Osteoblast (primary cell): Measurements from ENCODE around the gene RFC3. TPM values are rescaled to one million over a fixed set of nuclear protein-coding genes. Genes with fewer than 3 reads are reported as not detected.

Experiments used
- DNase-seq: peaks from one replicate; pipeline ENCODE4 v3.0.0; 2011; ENCODE audit warnings: low spot score, mixed read lengths; ENCODE audit not compliant: insufficient read length; ENCODE audit errors: missing footprints
- H2AFZ ChIP-seq: 2 replicates; pipeline ENCODE4 v1.6.0; 2011; ENCODE audit warnings: mild to moderate bottlenecking, low read length
- H3K27ac ChIP-seq: 2 replicates; pipeline ENCODE4 v1.5.1; 2011; ENCODE audit warnings: mild to moderate bottlenecking, low read depth, low read length, moderate library complexity
- H3K27me3 ChIP-seq: 2 replicates; pipeline ENCODE4 v1.6.0; 2012; ENCODE audit warnings: mild to moderate bottlenecking, control low read depth, inconsistent platforms, low read length, moderate library complexity; ENCODE audit not compliant: insufficient read depth
- H3K36me3 ChIP-seq: 2 replicates; pipeline ENCODE4 v1.5.1; 2011; ENCODE audit warnings: mild to moderate bottlenecking, low read length, control low read depth, moderate library complexity; ENCODE audit not compliant: insufficient read depth
- H3K4me1 ChIP-seq: 2 replicates; pipeline ENCODE4 v1.5.1; 2011; ENCODE audit warnings: mild to moderate bottlenecking, low read length, control low read depth, moderate library complexity; ENCODE audit not compliant: insufficient read depth
- H3K4me2 ChIP-seq: 2 replicates; pipeline ENCODE4 v1.6.0; 2011; ENCODE audit warnings: mild to moderate bottlenecking, low read length; ENCODE audit not compliant: insufficient read depth
- H3K4me3 ChIP-seq: fragments of 200-600 bp; sonication (generic); 3 replicates; pipeline ENCODE4 v1.5.1; 2012; ENCODE audit warnings: mild to moderate bottlenecking, low read length, inconsistent platforms; ENCODE audit not compliant: insufficient read depth
- H3K79me2 ChIP-seq: 2 replicates; pipeline ENCODE4 v1.6.0; 2012; ENCODE audit warnings: mild to moderate bottlenecking, low read length, control low read depth, inconsistent platforms; ENCODE audit not compliant: insufficient read depth
- H3K9me3 ChIP-seq: 2 replicates; pipeline ENCODE4 v1.5.1; 2011; ENCODE audit warnings: low read depth, low read length, control low read depth
- H4K20me1 ChIP-seq: 2 replicates; pipeline ENCODE4 v1.6.0; 2012; ENCODE audit warnings: mild to moderate bottlenecking, low read length, control low read depth; ENCODE audit not compliant: insufficient read depth
- total RNA-seq: library from RNA; depleted of rRNA; stranded (reverse); fragments of >200 nt; gene quantifications from 2 replicates; pipeline ENCODE4 v1.2.3, GENCODE V29; 2012
- TF ChIP-seq, protein P1 (sequence below): IDR thresholded peaks from 2 replicates; pipeline ENCODE4 v1.5.1; 2011; ENCODE audit warnings: mild to moderate bottlenecking, low read depth, low read length, moderate library complexity; ENCODE audit errors: extremely low read depth

RFC3 gene, protein sequence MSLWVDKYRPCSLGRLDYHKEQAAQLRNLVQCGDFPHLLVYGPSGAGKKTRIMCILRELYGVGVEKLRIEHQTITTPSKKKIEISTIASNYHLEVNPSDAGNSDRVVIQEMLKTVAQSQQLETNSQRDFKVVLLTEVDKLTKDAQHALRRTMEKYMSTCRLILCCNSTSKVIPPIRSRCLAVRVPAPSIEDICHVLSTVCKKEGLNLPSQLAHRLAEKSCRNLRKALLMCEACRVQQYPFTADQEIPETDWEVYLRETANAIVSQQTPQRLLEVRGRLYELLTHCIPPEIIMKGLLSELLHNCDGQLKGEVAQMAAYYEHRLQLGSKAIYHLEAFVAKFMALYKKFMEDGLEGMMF
- total RNA-seq, result 5.3 and 5.4 TPM in 2 replicates

DNA sequence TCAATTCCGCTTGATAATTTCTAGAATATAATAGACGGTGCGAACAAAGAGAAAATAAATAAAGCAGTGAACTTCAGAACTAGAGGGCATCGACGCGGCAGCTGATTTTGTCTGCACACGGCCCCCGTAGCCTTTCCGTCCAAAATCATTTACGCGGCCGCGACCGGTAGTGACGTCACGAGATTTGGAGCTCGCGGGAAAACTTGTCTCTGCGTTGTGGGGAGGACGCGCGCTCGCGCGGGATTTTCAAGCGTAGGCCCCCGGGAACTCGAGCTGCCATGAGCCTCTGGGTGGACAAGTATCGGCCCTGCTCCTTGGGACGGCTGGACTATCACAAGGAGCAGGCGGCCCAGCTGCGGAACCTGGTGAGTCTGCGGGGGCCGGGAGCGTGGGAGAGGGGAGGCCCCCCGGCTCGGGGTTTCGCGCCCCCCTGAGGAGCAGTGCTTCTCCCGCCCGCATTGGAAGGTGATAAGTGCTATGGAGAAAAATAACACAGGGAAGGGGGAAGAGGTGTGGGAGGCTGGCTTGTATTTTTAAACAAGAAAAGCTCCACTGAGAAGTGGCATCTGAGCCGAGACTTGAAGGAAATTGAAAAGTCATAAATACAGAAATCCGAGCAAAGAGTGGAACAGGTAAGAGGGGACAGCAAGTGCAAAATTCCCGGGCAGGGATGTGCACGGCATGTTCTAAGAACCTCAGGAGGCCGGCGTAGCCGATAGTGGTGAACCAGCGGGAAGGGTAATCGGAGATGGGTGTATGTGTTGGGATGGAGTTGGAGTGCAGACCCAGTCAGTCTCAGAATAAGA, at the start of gene RFC3:
TSS of gene RFC3 (plus strand) at position 249 of the 806 bp plus-strand sequence. CDS start at position 279, 30 bp downstream.
- DNase-seq, result peak; percentile 96
- peak within 1 kb of the TSS; percentile 94 for H2AFZ ChIP-seq
- peak within 1 kb of the TSS; percentile 89 for H3K4me3 ChIP-seq
- H3K9me3 ChIP-seq, result no peaks in the 10 kb centered on the region
- TF ChIP-seq, protein P1, sequence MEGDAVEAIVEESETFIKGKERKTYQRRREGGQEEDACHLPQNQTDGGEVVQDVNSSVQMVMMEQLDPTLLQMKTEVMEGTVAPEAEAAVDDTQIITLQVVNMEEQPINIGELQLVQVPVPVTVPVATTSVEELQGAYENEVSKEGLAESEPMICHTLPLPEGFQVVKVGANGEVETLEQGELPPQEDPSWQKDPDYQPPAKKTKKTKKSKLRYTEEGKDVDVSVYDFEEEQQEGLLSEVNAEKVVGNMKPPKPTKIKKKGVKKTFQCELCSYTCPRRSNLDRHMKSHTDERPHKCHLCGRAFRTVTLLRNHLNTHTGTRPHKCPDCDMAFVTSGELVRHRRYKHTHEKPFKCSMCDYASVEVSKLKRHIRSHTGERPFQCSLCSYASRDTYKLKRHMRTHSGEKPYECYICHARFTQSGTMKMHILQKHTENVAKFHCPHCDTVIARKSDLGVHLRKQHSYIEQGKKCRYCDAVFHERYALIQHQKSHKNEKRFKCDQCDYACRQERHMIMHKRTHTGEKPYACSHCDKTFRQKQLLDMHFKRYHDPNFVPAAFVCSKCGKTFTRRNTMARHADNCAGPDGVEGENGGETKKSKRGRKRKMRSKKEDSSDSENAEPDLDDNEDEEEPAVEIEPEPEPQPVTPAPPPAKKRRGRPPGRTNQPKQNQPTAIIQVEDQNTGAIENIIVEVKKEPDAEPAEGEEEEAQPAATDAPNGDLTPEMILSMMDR, result no peak
- peak within 1 kb of the TSS; percentile 76 for H3K27ac ChIP-seq
- no peaks in the 10 kb centered on the region for H3K36me3 ChIP-seq
- H4K20me1 ChIP-seq, result no peaks in the 10 kb centered on the region
- peak within 1 kb of the TSS; percentile 93 for H3K4me2 ChIP-seq
- H3K4me1 ChIP-seq, result peaks cover 6% of the 10 kb centered on the region
- H3K79me2 ChIP-seq, result peaks cover 20% of the 10 kb centered on the region
- H3K27me3 ChIP-seq, result no peaks in the 10 kb centered on the region

DNA sequence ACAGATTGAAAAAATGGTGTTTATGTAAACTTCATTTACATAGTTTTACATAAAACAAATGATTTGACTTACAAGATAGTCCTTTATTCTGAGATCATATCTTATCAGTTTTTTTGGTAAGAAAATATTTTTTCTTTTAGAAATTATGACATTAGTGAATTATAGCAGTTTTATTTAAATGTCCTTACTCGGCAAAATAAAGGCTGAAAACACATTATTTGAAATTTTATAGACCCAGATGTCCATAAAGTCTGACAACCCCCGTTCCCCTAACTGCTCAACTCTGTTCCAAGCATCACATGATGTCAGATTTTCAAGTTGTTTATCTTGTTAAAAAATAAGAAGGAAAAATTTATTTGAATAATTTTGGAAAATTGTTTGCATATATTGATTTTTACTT, 46.7 kb upstream of the RFC3 start:
- Histone ChIP-seq H3K4me1 (no peaks in the 10 kb centered on the region), H3K27me3 (peaks cover 4% of the 10 kb centered on the region), H3K4me2 (no peak overlapping the region), H3K36me3 (no peaks in the 10 kb centered on the region), H3K4me3 (no peak overlapping the region), H2AFZ (no peak overlapping the region), H3K27ac (no peak overlapping the region), H4K20me1 (no peaks in the 10 kb centered on the region), H3K79me2 (no peaks in the 10 kb centered on the region), H3K9me3 (no peaks in the 10 kb centered on the region)
- no peak for DNase-seq
- TF ChIP-seq, protein P1, result no peak

DNA sequence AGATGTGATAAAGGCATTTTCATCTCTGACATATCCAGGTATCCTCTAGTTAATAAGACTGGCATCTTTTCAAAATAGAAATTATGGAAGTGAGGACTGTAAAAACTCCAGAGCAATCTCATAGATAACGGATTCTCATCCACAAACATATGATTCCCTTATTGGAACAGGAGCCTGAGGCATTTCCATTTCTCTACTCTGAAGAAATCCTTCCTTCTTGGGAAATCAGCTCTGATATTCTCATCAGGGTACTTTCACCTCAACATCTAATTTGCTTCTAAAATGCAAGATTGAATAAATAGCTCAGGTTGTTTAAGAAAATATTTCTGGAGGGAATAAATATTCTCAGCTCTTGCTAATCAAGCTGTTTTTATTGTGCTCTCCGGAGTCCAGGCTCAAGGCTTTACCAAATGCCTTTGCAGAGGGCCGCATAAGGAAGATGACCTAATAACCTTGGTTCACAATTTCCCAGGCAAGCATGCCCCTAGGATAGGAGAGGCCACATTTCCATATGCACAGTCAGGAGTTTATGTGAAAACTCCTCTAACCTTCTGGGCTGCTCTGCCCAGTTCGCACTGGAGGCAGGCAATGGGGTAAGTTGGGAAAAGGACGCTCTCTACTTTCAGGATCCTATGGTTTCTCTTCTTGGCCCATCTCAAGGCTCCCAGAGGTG, 44.0 kb upstream of the RFC3 start:
- no peaks in the 10 kb centered on the region for H4K20me1 ChIP-seq
- DNase-seq, result no peak
- no peak overlapping the region for H2AFZ ChIP-seq

More for the DNA sequence above, 44.0 kb upstream of the RFC3 start:
- Histone ChIP-seq H3K79me2 (no peaks in the 10 kb centered on the region), H3K9me3 (no peaks in the 10 kb centered on the region), H3K4me3 (no peak overlapping the region), H3K4me2 (no peak overlapping the region), H3K27me3 (peaks cover 19% of the 10 kb centered on the region), H3K4me1 (no peaks in the 10 kb centered on the region), H3K27ac (no peak overlapping the region), H3K36me3 (no peaks in the 10 kb centered on the region)
- TF ChIP-seq, protein P1, result no peak
